CD14-positive monocyte (primary cell): ENCODE results near the gene KLRC1. TPM values are rescaled to one million over a fixed set of nuclear protein-coding genes. Genes with fewer than 3 reads are reported as not detected.

Source experiments
- DNase-seq, 3 donors: peaks; one replicate each; pipeline ENCODE4 v3.0.0-alpha.2; 2011 to 2022
- H2AFZ ChIP-seq: 2 replicates; pipeline ENCODE4 v1.6.0; 2012; ENCODE audit warnings: mild to moderate bottlenecking, low read depth, low read length, inconsistent platforms; ENCODE audit not compliant: insufficient read depth, poor library complexity, severe bottlenecking
- H3K27ac ChIP-seq, 2 donors: 1 replicate in 1 of 2; 2 replicates in 1 of 2; pipeline ENCODE4 v1.5.1; 2012 to 2013; ENCODE audit warnings: low read length in 2 of 2, control low read depth in 1 of 2, inconsistent platforms in 1 of 2, low read depth in 1 of 2, mild to moderate bottlenecking in 1 of 2
- H3K27me3 ChIP-seq, 2 donors: one replicate each; pipeline versions ENCODE4 v1.6.0 to v1.6.1; 2011 to 2013; ENCODE audit warnings: low read length in 2 of 2; ENCODE audit not compliant: control insufficient read depth in 2 of 2, insufficient read depth in 2 of 2
- H3K36me3 ChIP-seq, 2 donors: replicated peaks in 1 of 2; 1 replicate in 1 of 2; 2 replicates in 1 of 2; pipeline versions ENCODE4 v1.5.1 to v1.6.1; 2012 to 2013; ENCODE audit warnings: low read length in 2 of 2, control low read depth in 1 of 2, inconsistent platforms in 1 of 2, mild to moderate bottlenecking in 1 of 2; ENCODE audit not compliant: insufficient read depth in 2 of 2, control insufficient read depth in 1 of 2
- H3K4me1 ChIP-seq, 2 donors: 1 replicate in 1 of 2; 2 replicates in 1 of 2; pipeline versions ENCODE4 v1.5.1 to v1.6.1; 2012 to 2013; ENCODE audit warnings: low read length in 2 of 2, control low read depth in 1 of 2, inconsistent platforms in 1 of 2, mild to moderate bottlenecking in 1 of 2, moderate library complexity in 1 of 2; ENCODE audit not compliant: insufficient read depth in 2 of 2, control insufficient read depth in 1 of 2
- H3K4me2 ChIP-seq: replicated peaks from 2 replicates; pipeline ENCODE3; 2012; ENCODE audit warnings: low read length, moderate library complexity, mild to moderate bottlenecking; ENCODE audit not compliant: poor library complexity, severe bottlenecking; ENCODE audit errors: extremely low read depth
- H3K4me3 ChIP-seq, 3 experiments: fragments of 200-600 bp in 1 of 3; sonication (generic) in 1 of 3; replicated peaks in 1 of 3; 1 replicate in 2 of 3; 2 replicates in 1 of 3; pipeline ENCODE4 v1.5.1; 2011 to 2013; ENCODE audit warnings: low read length in 3 of 3, mild to moderate bottlenecking in 3 of 3, control low read depth in 2 of 3, low read depth in 2 of 3, inconsistent platforms in 1 of 3, moderate library complexity in 1 of 3
- H3K79me2 ChIP-seq: 2 replicates; pipeline ENCODE4 v1.6.0; 2012; ENCODE audit warnings: mild to moderate bottlenecking, control low read depth, inconsistent platforms, low read length, moderate library complexity; ENCODE audit not compliant: insufficient read depth
- H3K9ac ChIP-seq: 2 replicates; pipeline ENCODE4 v1.6.0; 2017; ENCODE audit warnings: low read length, mild to moderate bottlenecking; ENCODE audit not compliant: insufficient read depth, poor library complexity, severe bottlenecking
- H3K9me3 ChIP-seq, 2 donors: replicated peaks in 1 of 2; 1 replicate in 1 of 2; 2 replicates in 1 of 2; pipeline versions ENCODE4 v1.5.1 to v1.6.1; 2012 to 2013; ENCODE audit warnings: low read length in 2 of 2, control low read depth in 1 of 2; ENCODE audit not compliant: control insufficient read depth in 1 of 2, insufficient read depth in 1 of 2
- H4K20me1 ChIP-seq: 2 replicates; pipeline ENCODE4 v1.6.0; 2012; ENCODE audit warnings: mild to moderate bottlenecking, low read length, control low read depth, moderate library complexity; ENCODE audit not compliant: insufficient read depth
- H3K27ac Mint-ChIP-seq, 7 donors: one replicate each; pipeline ENCODE4 v1.8.0; 2020; ENCODE audit warnings: mild to moderate bottlenecking in 7 of 7, mixed read lengths in 7 of 7, moderate library complexity in 6 of 7, inconsistent platforms in 2 of 7
- H3K27me3 Mint-ChIP-seq, 3 donors: one replicate each; pipeline ENCODE4 v1.8.0; 2021 to 2022; ENCODE audit warnings: low read depth in 3 of 3, mild to moderate bottlenecking in 3 of 3, mixed read lengths in 3 of 3, moderate library complexity in 3 of 3, inconsistent platforms in 1 of 3
- H3K36me3 Mint-ChIP-seq, 2 donors: one replicate each; pipeline ENCODE4 v1.8.0; 2020; ENCODE audit warnings: mixed read lengths in 2 of 2, inconsistent platforms in 1 of 2, mild to moderate bottlenecking in 1 of 2
- H3K4me1 Mint-ChIP-seq: one replicate; pipeline ENCODE4 v1.8.0; 2020; ENCODE audit warnings: mild to moderate bottlenecking, mixed read lengths
- H3K4me3 Mint-ChIP-seq, 2 donors: one replicate each; pipeline ENCODE4 v1.8.0; 2020; ENCODE audit warnings: mild to moderate bottlenecking in 2 of 2, mixed read lengths in 2 of 2, moderate library complexity in 1 of 2
- H3K9me3 Mint-ChIP-seq, 7 donors: one replicate each; pipeline ENCODE4 v1.8.0; 2020 to 2022; ENCODE audit warnings: mixed read lengths in 7 of 7, mild to moderate bottlenecking in 6 of 7, moderate library complexity in 6 of 7, inconsistent platforms in 2 of 7
- WGBS: methylation state at CpG from one replicate; pipeline ENCODE4 v1.1.5; 2013; ENCODE audit warnings: missing lambda C conversion rate; ENCODE audit not compliant: insufficient coverage; 5-methylcytosine and 5-hydroxymethylcytosine counted together
- intact Hi-C, 2 donors: fragments of 100-400 bp; cut with micrococcal nuclease; formaldehyde crosslinking; loops; one replicate each; pipeline versions ENCODE4 v1.15.0 to v1.15.1; 2023
- polyA plus RNA-seq, 3 donors: library from polyadenylated mRNA; depleted of rRNA in 1 of 3; unstranded in 2 of 3; stranded (reverse) in 1 of 3; fragments of 300-500 nt in 2 of 3; fragments of >200 nt in 1 of 3; fragmentation: Illumina TruSeq in 2 of 3; gene quantifications; 1 replicate in 2 of 3; 2 replicates in 1 of 3; pipeline ENCODE4 v1.2.3, GENCODE V29; 2012 to 2021
- TF ChIP-seq, protein P1 (sequence below): fragments of 200-600 bp; IDR thresholded peaks from one replicate; pipeline ENCODE4 v1.8.0; 2022; ENCODE audit warnings: antibody characterized with exemption, mild to moderate bottlenecking

Gene KLRC1
- polyA plus RNA-seq, 3 donors = not detected

DNA sequence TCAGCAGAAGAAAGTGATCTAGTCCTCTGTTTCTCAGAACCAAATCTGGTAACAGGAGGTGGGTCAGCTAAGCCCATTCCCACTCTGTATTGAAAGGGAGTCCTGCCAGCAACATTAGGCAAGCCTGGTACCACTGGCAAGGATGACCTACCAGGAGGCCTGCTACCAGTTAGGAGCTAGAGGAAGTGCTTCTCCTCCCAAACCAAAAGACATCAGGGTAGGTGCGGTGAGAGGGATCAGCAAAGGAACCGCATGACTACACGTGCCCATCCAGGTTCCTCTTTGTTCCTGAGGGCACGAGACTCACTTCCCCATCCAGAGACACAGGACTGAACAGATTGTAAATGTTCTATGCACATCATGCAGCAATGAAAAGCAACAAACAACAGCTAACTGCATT lies 46.5 kb downstream of the KLRC1 start:
- peak overlapping the region in 1 of 2 donors; percentile 8 for H3K4me3 Mint-ChIP-seq

DNA sequence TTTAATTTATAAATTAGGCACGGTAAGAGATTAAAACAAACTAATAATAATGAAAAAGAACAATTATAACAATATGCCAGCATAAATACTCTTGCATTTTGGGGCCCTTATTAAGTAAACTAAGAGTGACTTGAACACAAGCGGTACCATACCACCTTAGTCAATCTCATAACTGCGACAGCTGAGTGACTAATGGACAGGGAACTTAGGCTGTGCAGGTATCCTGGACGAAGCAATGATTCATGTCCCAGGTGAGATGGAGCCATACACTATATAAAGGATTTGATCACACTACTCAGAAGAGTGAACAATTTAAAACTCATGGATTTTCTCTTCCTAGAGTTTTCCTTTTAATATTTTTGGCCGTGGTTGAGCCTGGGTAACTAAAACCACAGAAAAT lies 47.9 kb downstream of the KLRC1 start:
- Histone ChIP-seq H4K20me1 (no peaks in the 10 kb centered on the region), H3K27me3 (peaks cover 0 to 23% of the 10 kb centered on the region in 2 donors), H3K9me3 (no peaks in the 10 kb centered on the region), H3K4me2 (no peak overlapping the region), H2AFZ (no peak overlapping the region), H3K4me1 (peaks cover 11 to 14% of the 10 kb centered on the region in 2 donors), H3K4me3 (no peak overlapping the region), H3K79me2 (no peaks in the 10 kb centered on the region), H3K36me3 (no peaks in the 10 kb centered on the region), H3K9ac (no peak overlapping the region), H3K27ac (no peak overlapping the region)
- no peaks in the 10 kb centered on the region for H3K36me3 Mint-ChIP-seq
- H3K9me3 Mint-ChIP-seq = peaks cover 0 to 5% (median 0%) of the 10 kb centered on the region in 7 donors
- peaks cover 12% of the 10 kb centered on the region for H3K4me1 Mint-ChIP-seq
- H3K4me3 Mint-ChIP-seq = no peak overlapping the region
- TF ChIP-seq, protein P1, sequence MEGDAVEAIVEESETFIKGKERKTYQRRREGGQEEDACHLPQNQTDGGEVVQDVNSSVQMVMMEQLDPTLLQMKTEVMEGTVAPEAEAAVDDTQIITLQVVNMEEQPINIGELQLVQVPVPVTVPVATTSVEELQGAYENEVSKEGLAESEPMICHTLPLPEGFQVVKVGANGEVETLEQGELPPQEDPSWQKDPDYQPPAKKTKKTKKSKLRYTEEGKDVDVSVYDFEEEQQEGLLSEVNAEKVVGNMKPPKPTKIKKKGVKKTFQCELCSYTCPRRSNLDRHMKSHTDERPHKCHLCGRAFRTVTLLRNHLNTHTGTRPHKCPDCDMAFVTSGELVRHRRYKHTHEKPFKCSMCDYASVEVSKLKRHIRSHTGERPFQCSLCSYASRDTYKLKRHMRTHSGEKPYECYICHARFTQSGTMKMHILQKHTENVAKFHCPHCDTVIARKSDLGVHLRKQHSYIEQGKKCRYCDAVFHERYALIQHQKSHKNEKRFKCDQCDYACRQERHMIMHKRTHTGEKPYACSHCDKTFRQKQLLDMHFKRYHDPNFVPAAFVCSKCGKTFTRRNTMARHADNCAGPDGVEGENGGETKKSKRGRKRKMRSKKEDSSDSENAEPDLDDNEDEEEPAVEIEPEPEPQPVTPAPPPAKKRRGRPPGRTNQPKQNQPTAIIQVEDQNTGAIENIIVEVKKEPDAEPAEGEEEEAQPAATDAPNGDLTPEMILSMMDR = no peak
- WGBS = 100% methylated on average over 1 of the region's 5 CpGs
- peaks cover 2 to 5% (median 2%) of the 10 kb centered on the region in 3 donors for H3K27me3 Mint-ChIP-seq
- no peak overlapping the region for H3K27ac Mint-ChIP-seq
- no peak for DNase-seq
- intact Hi-C loops = loop anchor here in 1 of 2 donors (5.0 to 10.0 kb wide), 2 partner anchors 43 to 1240 kb away; no protein-coding TSS in a partner anchor

More for the DNA sequence above, 46.5 kb downstream of the KLRC1 start:
- Histone ChIP-seq H3K4me1 (peaks cover 11 to 14% of the 10 kb centered on the region in 2 donors), H3K9me3 (no peaks in the 10 kb centered on the region), H2AFZ (no peak overlapping the region), H3K79me2 (no peaks in the 10 kb centered on the region), H4K20me1 (no peaks in the 10 kb centered on the region), H3K9ac (no peak overlapping the region), H3K4me3 (no peak overlapping the region), H3K4me2 (no peak overlapping the region), H3K27me3 (peaks cover 0 to 19% of the 10 kb centered on the region in 2 donors), H3K27ac (no peak overlapping the region), H3K36me3 (no peaks in the 10 kb centered on the region)
- Mint-ChIP-seq H3K27me3 (peaks cover 0 to 10% (median 4%) of the 10 kb centered on the region in 3 donors), H3K36me3 (no peaks in the 10 kb centered on the region), H3K4me1 (peaks cover 12% of the 10 kb centered on the region), H3K27ac (peak overlapping the region in 5 of 7 donors; percentile 16 to 82 (median 68)), H3K9me3 (peaks cover 0 to 5% (median 0%) of the 10 kb centered on the region in 7 donors)
- DNase-seq = peak; percentile 81 to 91 (median 88)
- no CpG with 5 or more reads among the region's 4 CpGs for WGBS
- intact Hi-C loops = loop anchor here in 1 of 2 donors (5.0 to 10.0 kb wide), 2 partner anchors 44 to 1242 kb away; no protein-coding TSS in a partner anchor
- TF ChIP-seq, protein P1 = no peak
